ACHN (cell line): ENCODE results near the gene S1PR3.

Experiments used
- DNase-seq: peaks from one replicate; pipeline ENCODE4 v3.0.0-alpha.2; 2015
- in situ Hi-C: cut with HindIII; loops from 2 replicates; pipeline ENCODE4 v1.10.0; 2017; ENCODE audit warnings: low sequenced_read_pairs, low pct_ligation_motif_present, low pct_unique_long_range_greater_than_20kb

The S1PR3 gene

DNA sequence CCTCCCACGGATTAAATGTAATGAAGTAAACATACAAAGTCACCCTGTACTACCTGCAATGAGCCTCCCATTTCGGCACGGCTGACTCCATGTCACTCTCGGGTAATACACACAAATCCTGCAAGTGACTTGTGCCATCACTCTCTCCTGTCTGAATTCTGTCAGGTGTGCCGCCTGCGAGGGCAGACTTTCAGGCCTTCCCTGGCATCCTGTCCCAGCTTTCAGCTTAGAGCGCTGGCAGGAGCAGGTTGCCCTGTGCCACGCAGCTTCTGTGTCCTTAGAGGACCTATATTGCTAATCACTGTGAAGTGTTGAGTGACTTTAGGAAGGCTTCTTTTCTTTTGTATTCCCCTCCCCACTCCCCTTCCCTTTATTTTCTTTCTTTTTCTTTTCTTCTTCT, 25.8 kb upstream of the S1PR3 start:
- no peak for DNase-seq
- in situ Hi-C loops = no loop called here

DNA sequence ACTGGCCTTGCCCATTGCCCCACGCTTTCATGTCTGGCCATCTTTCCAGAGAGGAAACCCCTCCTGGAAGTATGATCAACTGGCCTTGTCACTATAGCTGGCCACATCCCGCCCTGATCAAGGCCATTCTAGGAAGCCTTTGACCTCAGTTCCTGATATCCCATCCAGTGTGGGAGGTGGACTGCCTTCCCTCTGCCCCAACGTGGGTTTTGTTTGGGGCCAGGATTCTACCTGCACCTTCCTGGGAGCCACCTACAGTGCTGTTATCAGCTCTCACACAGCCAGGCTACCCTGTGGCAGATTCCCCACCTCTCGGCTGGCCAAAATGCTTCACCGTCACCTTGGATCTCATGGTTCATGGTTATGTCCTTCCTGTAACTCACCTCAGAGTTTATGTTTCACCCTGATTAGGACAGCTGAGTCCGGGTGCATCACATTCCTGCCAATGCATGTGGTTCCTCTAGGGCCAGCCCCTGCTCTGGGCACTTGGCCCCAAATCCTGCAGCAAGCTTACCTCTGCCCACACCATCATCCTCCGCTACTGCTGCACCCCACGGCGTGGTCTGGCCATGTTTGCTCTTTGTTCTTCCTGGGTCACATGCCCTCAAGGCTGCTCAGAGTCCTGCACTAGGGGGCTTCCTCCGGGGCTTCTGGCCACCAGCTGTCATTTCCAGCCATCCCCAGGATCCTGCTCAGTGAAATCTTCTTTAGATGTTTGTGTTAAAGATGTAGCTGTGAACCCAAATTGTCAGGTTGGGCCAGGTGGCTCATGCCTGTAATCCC, 24.2 kb upstream of the S1PR3 start:
- in situ Hi-C loops = no loop called here
- DNase-seq = no peak

DNA sequence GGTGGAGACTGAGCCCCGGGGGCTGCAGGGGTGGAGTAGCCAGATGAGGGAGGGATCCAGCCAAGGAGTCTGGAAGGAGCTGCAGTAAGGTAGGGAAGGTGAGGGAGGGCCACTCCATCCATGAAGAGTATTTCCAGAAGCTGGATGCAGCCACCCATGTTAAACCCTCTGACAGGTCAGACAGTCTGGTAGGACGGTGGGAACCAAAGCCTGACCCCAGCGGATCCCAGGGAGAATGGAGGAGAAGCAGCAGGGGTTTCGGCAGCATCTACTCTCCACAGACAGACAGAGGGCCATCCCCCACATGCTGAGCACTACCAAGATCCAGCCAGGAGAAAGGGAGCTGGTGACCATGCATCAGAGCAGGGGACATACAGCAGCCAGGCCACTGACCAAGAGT, 22.5 kb upstream of the S1PR3 start:
- in situ Hi-C loops = no loop called here
- no peak for DNase-seq

DNA sequence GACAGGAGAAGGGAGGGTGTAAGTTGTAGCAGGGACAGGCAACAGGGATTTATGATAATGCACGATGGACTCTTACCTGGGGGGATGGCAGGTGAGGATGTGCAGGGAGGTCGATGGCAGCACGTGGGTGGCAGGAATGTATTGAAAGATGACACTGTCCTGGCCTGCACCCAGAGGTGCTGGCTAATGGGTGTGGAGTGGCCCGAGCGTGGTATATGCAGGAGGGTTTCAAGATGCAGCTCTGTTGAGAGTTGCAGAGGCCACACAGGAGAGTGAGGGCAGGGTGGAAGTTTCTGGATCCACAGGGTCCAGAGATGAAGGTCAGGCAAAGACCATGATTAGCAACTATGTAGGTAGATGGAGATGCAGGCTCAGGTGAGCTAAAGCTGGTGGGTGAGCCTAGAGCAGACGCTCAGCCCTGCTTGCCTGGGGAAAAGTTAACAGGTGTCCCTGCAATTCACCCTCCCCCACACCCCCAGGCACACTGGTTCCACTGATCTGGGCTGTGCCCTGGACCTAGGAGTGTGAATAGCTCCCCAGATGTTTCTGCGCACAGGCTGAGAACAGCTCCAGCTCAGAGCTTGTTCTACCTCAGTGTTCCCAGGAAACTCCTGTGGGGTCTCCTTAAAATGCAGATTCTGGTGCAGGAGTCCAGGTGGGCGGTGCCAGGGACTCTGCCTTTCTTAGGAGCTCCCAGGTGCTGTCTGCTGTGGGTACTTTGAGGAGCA, 21.5 kb upstream of the S1PR3 start:
- in situ Hi-C loops = no loop called here

DNA sequence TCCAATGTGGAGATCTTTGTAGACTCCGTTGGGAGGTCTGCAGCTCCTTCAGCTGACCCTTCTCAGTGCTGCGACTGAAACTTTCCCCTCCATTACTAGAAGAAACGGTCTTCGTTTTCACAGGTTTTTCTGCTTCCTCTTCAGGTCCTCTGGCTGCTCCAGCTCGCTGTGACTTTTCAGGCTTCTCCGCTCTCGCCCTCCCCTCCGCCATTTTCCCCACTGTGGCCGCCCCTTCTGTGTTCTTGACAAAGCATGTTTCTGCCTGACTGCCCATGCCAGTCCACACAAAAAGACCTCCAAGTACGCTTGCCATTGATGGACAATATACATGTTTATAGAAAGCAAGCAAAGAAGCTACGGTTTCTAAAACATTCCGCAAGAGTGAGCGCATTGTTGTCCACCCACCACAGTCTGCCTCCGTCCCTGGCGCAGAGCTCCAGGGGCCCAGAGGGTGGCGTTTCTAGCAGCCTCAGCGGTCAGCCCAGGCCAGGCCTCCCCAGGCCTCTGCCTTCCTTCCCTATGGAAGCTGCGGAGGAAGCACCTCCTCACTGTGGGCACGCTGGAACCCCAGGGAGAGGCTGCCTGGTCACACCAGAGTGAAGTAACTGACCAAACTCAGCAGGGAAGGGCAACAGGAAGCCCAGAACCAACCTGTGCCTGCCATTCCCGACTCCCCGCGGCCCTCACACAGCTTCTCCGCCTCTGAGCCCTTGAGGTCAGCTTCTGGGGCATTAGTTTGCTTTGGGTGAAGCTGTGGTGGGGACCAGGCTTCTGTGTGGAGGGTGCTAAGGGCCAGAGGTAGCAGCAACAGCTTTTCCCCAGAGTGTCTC, 19.9 kb upstream of the S1PR3 start:
- DNase-seq = no peak
- in situ Hi-C loops = no loop called here

More for the DNA sequence above, 21.5 kb upstream of the S1PR3 start:
- no peak for DNase-seq

DNA sequence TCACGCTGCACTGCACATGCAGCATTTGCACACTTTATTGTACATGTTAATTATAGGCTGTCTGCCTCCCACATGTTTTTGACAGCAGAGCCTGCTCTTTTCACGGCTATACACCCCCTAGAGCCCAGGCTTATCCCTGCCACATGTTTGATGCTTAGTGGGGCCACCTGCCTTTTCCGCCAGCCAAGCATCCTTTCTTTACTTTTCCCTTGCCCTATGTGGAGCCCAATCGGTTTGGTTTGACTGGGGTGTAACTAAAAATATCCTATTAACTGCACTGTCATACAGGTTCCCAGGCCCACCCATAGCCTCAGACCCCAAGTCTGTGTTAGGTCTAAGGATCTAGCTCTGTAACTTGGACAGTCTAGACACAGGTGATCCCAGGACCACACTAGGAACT, 18.9 kb upstream of the S1PR3 start:
- in situ Hi-C loops = no loop called here
- no peak for DNase-seq

DNA sequence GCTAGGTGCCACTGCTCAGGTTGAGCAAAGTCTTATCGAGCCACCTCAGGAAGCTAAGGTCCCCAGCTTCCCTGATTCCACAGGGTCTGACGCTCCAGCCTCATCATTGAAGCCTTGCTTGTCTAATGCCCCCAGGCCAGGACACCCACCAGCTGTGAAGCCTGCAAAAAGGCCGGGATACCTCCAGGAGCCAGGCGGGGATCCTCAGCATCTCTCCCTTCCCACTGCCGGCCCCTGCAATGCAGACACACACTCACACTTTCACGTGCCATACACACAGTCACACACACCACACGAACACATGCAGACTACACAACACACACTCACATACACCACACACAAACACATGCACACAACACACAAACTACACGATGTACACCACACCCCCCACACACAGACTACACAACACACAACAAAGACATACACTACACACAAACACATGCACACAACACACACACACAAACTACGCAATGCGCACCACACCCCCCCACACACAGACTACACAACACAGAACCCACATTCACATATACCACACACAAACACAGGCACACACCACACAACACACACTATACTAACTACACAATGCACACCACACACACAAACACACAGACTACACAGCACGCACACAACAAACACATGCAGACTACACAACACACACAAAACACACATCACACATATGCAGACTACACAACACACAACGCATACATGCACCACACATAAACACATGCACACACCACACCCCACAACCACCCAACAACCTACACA, 17.8 kb upstream of the S1PR3 start:
- in situ Hi-C loops = no loop called here
- DNase-seq = no peak

DNA sequence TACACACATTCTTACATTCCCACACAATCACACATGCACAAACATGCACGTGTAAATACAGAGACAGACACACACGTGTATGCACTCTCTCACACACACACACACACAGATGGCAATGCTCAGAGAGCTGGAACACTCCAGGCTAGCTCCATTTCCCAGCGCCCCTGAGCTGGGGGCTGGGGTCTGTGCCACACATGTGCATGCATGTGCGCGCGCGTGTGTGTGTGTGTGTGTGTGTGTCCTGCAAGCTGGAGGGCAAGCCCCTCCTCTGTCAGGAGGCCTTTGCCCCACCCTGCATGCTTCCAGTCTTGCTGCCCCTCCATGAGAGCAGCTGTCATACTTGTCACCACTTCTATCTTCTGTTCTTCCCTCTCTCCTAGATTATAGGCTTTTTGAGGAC, 16.6 kb upstream of the S1PR3 start:
- in situ Hi-C loops = no loop called here

DNA sequence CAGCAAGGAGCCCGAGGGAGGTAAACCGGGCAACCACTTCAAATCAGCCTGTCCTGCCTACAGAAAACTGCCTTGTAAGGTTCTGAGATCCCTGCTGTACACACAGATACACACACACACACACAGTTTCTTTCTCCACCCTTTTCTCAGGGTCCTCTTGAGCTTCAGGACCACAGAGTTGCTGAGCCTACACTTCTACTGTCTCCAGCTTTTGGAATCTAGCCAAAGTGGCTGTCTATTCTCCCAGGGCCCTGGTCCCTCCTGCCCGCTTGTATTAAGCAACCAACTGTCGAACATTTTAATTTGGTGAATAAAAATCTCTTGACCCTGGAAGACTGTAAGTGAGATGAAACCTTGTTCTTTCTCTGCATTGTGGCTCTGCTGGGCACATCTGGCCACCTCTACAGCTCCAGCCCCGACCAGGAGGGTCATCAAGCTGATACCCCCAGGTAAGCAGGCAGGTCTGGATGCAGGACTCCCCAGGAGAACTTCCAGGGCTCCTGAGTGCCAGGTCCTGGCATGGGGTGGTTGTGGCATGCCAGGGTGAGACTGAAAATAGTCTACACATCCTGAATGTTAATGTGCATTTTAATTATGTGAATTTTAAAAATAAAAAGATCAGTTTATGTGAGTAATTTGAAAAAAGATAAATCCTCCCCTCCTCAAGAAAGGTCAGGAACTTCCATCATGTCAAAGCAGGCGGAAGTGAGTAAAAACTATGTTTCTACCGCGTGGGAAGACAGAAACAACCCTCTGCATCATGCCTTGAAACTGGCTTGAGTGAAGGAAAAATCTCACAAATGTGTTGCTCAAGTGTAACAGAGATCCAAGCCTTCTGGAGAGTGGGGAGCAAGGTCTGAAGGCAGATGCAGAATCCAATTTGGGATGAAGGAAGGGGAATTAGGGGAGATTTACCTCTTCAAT, 15.0 kb upstream of the S1PR3 start:
- in situ Hi-C loops = no loop called here
- no peak for DNase-seq

More for the DNA sequence above, 16.6 kb upstream of the S1PR3 start:
- no peak for DNase-seq

DNA sequence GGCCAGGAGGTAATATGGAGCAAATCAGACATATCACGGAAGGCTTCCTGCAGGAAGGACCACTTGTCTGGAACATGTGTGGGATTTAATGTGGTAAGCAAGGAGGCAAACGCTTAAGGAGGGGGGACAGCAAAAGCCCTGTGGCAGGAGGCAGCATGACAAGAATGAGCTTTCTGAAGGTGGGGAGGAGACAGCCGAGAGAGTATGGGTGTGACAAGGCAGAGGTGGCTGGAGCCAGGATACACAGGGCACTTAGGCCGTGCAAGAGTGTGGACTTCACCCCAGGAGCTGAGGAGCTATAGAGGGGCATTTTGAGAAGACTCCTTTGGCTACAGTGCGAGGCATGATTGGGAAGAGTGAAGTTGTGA, 14.4 kb upstream of the S1PR3 start:
- in situ Hi-C loops = no loop called here

DNA sequence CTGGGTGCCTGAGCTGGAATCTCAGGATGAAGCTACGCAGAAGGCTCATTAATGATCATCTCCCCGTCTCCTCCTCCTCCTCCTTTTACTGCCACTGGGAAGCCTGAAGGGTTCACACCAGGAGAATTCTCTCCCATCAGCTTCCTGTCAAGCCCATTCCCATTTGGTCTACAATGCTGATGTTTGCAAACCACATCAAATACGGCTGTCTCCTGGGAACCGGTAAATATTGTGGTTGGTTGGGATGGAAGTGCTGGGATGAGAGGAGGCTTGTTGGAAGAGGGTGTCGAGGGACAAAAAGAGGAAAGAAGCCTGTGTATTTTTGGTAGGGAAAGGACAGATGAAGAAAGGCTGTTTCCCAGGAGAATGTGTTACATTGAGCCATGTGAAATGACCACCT, 13.2 kb upstream of the S1PR3 start:
- in situ Hi-C loops = no loop called here
- no peak for DNase-seq

More for the DNA sequence above, 14.4 kb upstream of the S1PR3 start:
- no peak for DNase-seq

DNA sequence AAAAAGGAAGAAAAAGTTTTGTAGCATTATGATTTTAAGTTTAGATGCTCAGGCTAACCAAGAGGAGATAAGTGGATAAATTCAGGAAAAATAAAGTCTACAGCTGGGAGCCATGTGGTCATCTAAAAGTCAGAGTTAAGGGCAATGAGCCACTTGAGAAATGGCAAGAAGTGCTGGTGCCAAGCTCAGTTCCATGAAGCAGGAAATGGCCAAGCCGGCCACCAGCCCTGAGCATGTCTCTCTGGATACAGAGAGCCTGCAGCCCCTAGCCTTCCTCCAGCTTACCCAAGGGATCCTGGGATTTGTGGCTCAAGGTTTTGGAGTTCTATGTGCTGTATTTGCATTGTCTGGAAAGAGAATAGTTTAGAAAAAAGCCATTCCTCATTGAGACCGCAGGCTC, 12.2 kb upstream of the S1PR3 start:
- DNase-seq = no peak
- in situ Hi-C loops = no loop called here

DNA sequence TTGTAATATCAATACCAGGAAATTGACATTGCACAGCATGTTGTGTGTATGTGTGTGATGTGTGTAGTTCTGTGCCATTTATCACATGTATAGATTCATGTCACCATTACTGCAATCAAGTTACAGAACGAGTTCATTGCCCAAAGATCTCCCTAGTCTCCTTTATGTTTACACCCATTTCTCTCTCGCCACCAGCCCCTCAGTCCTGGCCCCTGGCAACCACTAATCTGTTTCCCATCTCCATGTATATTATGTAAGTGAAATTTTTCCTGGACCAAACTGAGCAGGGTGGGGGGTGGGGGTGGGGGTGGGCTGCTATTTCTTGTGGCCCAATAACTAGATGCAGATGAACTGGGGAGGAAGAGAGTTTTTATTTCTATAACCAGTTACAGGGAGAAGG, 11.5 kb upstream of the S1PR3 start:
- no peak for DNase-seq
- in situ Hi-C loops = no loop called here

DNA sequence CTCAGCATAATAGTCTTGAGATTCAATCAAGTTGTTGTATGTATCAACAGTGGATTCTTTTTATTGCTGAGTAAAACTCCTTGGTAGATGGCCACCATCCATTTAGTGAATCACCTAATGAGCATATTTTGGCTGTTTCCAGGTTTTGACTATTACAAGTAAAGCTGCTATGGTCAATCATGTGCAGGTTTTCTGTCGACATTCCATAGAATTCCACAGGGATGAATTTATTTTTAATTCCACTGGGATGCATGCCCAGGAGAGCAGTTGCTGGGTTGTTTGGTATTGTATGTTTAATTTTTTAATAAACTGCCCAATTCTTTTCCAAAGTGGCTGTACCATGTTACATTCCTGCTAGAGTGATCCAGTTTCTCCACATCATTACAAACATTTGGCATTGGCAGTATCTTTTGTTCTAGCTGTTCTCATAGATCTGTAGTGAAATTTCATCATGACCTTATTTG, 10.5 kb upstream of the S1PR3 start:
- in situ Hi-C loops = no loop called here
- no peak for DNase-seq

DNA sequence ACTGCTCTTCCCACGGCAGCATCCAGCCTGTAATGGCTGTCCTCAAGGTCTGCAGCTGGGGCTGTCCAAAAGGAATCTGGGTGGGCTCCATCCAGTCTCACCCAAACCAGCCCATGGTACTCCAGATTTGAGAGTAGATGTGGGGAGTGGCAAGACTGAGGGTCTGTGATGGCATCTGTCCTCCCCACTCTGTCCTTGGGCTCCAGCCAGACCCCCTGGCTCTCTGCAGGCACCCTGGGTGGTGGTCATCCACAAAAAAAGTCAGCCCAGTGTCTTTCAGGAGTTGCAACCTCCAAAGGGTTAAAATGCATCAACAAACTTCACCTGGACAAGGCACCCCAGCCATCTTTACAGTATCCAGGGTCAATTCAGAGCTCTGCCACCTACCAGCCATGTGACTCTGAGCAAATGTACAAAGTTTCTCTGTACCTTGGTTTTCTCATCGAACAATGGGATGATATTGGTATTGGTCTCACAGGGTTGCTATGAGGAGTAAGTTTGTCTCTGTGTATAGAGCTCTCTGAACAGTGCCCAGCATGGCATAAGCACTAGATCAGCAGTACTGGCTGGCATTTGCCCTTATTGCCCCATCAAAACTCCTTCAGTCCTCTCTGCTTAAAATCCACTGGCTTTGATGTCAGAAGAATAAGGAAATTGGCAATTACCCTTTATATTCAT, 7.3 kb upstream of the S1PR3 start:
- no peak for DNase-seq
- in situ Hi-C loops = no loop called here

DNA sequence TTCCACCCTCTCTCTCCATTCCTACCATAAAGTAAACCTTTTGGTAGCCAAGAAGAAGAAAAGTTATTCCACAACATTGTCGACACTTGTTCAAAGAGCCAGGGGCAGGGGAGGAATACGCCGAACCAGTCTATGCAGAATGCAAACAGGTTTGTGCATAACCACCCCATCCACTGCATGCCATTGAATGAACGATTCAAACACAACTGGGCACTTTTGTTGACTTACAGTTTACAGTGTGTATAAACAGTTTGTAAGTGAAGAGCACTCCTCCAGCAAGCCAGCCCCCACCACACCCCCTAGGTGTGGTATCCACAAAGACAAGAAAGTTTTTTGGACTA, 6.8 kb upstream of the S1PR3 start:
- in situ Hi-C loops = no loop called here
- DNase-seq = no peak

DNA sequence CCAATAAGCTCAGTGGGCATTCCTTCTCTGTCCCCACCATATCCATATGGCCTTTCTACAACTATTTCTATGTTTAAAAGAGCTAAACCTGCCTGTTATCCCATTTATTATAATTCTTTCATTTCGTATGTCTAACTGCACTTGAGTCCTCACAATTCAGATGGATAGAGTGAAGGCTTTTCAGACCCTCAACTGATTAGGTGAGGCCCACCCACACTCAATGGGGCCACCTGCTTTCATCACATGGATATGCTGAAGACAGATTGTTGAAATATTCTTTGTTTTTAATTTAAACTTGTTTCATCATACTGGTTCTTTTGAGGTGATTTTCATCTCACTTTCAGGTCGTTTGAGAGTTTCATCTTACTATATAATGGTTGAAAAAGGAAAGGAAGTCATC, 5.7 kb upstream of the S1PR3 start:
- in situ Hi-C loops = no loop called here
- no peak for DNase-seq
